GM12874 (cell line): ENCODE data around the gene ASTN2.

Experiments
- CTCF ChIP-seq: IDR thresholded peaks from 2 replicates; pipeline ENCODE4 v1.5.1; 2011; ENCODE audit warnings: low read depth, mild to moderate bottlenecking, control low read depth, low read length, moderate library complexity; ENCODE audit not compliant: insufficient read depth

ASTN2 gene

GRCh38 chr9:117302487-117302886, 112.4 kb downstream of the ASTN2 start:
- no peak for TF ChIP-seq CTCF

DNA sequence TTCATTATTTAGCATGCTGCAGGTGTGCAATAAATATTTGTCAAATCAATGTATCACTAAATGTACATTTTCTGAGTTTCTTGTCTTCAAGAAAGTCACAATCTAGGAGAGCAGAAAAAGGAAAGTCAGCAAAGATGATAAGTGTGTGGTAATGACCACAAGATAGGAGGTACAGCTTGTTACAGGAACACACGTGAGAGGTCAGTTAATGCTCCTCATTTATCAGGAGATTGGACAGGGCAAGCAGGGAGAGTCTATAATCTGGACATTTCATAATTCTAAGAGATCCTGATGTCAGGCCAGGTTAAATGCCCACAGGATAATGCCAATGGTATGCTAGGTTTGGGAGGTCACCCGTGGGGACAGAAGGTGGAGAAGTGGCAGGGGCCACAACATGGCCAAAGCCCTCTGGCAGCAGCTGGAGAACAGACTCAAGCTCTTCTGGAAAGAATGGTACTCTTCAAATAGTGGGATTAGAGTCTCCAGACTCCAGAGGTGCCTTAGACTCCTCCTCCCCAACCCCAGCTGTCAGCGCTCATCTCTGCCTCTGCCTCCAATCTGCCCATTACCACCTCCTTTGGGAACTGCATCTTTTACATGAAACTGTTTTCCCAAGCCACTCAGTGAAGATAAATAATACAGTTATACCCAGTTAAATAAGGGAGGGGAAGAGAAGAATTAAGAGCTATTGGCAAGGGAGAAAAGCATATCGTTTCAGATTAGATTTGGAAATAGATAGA, 114.3 kb downstream of the ASTN2 start:
- TF ChIP-seq CTCF = no peak

GRCh38 chr9:117296453-117296852, 118.4 kb downstream of the ASTN2 start:
- no peak for TF ChIP-seq CTCF

DNA sequence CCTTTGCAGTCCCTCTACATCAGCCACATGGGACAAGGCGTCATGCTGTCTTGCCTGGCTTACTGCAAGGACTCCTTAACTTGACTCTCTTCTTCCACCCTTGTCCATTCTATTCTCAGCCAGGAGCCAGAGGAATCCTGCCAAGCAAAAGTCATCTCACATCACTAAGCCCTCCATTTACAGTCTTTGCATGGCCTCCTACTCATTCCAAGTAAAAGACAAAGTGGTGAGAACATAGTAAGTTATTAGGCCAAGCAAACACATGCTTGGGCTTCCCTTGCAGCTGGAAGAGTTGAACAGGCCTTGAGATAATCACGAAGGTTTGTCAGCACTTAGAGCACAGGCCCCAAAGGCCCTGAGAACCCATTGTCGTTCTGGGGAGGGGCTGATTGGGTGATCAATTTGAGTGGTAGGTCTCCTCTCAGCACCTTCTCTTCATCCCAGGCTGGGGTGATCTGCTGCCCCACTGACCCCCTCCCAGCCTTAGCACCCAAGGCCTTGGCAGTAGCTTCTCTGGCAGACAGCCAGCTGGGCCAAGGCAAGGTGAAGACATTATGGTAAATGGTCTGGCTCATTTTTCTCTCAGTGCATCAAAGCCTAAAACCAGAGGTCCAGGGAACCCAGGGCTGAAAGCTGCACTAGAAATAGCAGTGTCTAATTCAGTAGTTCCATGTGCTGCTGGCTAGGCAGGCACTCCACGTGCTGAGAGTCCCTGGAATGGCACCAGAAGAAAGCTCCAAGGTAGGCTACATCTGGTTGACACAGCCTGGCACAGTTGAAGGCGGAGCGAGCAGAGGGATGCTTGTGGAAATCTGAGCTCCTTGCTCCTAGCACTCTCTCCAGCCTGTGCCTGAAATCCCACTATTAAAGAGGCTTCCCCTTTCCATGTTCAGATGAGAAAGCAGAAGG, 121.4 kb downstream of the ASTN2 start:
- TF ChIP-seq CTCF = no peak

DNA sequence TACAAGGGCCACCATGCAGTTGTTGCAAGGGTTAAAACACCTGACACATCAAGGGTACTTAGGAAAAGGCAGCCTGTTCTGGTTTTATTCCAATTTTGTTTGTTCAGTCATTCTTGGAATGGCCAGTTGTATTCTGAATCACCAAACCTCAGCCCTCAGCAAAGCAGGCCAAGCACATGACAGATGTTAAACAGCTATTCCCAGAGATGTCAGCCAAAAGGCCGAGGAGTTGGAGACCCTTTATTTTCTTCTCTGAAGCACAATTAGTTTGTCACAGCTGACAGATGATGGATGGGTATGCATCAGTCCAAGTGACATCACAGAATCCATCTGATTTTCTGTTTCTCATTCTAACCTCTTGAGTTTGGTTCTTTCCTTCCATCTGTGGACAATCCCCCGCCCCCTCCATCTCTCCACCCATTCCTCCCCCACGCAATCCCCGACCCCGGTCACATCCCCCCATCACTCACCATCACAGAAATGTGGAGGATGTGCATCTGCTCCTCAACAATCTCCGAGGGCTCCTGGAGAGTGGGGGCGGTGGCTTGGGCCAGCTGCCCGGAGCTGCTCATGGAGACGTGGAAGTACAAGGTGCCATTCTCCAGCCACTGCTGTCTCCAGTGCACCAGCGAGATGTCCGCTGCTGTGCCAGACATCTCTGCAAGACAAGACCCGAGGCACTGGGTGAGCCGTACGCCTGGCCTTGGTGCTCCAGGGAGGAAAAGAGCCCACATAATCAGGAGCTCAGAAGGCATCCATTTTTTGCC, 123.8 kb downstream of the ASTN2 start:
- TF ChIP-seq CTCF = no peak

DNA sequence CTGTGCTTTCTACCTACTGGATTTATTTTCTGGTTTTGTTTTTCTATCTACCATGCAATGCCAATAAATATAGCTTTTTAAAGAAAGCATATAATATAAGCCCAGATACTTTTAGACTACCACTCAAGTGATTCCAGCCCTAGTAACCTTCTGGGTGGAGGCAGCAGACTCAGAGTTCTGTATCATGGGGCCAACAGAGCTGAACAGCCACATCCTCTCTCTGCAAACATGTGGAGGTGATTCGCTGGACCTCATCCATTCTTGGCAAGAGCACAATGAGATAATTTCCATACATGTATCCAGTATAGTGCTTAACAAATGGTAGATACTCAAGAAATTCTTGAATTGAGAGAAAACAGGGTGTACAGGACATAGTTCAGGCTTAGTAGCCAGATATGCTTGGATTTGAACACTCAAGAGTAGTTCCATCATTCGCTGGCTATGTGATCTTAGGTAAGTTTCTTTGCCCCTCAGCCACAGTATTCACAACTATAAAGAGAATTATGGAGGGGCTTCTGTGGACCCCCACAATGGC, 124.5 kb downstream of the ASTN2 start:
- TF ChIP-seq CTCF = no peak

- no peak for TF ChIP-seq CTCF
These were observed 128.6 kb downstream of the ASTN2 start for GRCh38 chr9:117286245-117286644.
